Caco-2 (cell line): ENCODE data around the gene PRDM15. TPM values are rescaled to one million over a fixed set of nuclear protein-coding genes. Genes with fewer than 3 reads are reported as not detected.

Experiments
- BruUV-seq: library from RNA; stranded (reverse); fragments of 400-500 nt; replicated peaks from 2 replicates; lab custom pipeline; 2021; lab: Mats Ljungman, UMichigan
- CTCF ChIA-PET: fragments of 300-600 bp; sonication (Branson Sonifier 250); formaldehyde crosslinking; loops from one replicate; lab custom pipeline; 2022; ENCODE audit warnings: antibody characterized with exemption; lab: Charles Lee
- POLR2A ChIA-PET: fragments of 300-600 bp; sonication (Branson Sonifier 250); formaldehyde crosslinking; loops from one replicate; lab custom pipeline; 2022; ENCODE audit warnings: antibody characterized with exemption; lab: Charles Lee
- DNase-seq, 2 experiments: peaks; one replicate each; pipeline versions ENCODE4 v3.0.0 to v3.0.0-alpha.2; 2020 to 2022
- H3K27me3 ChIP-seq: replicated peaks from 2 replicates; pipeline ENCODE4 v1.6.0; 2011; ENCODE audit warnings: low read length; ENCODE audit not compliant: control insufficient read depth, insufficient read depth
- H3K36me3 ChIP-seq: 2 replicates; pipeline ENCODE4 v1.5.1; 2011; ENCODE audit warnings: low read length; ENCODE audit not compliant: control insufficient read depth, insufficient read depth
- H3K4me1 ChIP-seq: fragments of 250-450 bp; sonication (Bioruptor Pico); 2 replicates; pipeline ENCODE4 v1.5.1; 2020; ENCODE audit warnings: mild to moderate bottlenecking
- H3K4me3 ChIP-seq: 2 replicates; pipeline ENCODE4 v1.5.1; 2011; ENCODE audit warnings: low read depth, mild to moderate bottlenecking, control low read depth, low read length
- H3K9me3 ChIP-seq: fragments of 250-450 bp; sonication (Bioruptor Pico); 2 replicates; pipeline ENCODE4 v1.5.1; 2020; ENCODE audit warnings: mild to moderate bottlenecking, moderate library complexity
- H3K27ac Mint-ChIP-seq: one replicate; pipeline ENCODE4 v1.8.0; 2022; ENCODE audit warnings: mixed read lengths; ENCODE audit not compliant: unreplicated experiment
- H3K27me3 Mint-ChIP-seq: one replicate; pipeline ENCODE4 v1.8.0; 2022; ENCODE audit warnings: mixed read lengths; ENCODE audit not compliant: insufficient read depth, unreplicated experiment
- H3K36me3 Mint-ChIP-seq: one replicate; pipeline ENCODE4 v1.8.0; 2022; ENCODE audit warnings: mild to moderate bottlenecking, mixed read lengths; ENCODE audit not compliant: insufficient read depth, unreplicated experiment
- H3K4me1 Mint-ChIP-seq: one replicate; pipeline ENCODE4 v1.8.0; 2022; ENCODE audit warnings: low read depth, mixed read lengths; ENCODE audit not compliant: unreplicated experiment
- H3K4me3 Mint-ChIP-seq: one replicate; pipeline ENCODE4 v1.8.0; 2022; ENCODE audit warnings: mild to moderate bottlenecking, moderate library complexity, mixed read lengths; ENCODE audit not compliant: unreplicated experiment
- H3K9me3 Mint-ChIP-seq: one replicate; pipeline ENCODE4 v1.8.0; 2022; ENCODE audit warnings: mixed read lengths; ENCODE audit not compliant: unreplicated experiment
- intact Hi-C: fragments of 100-400 bp; cut with micrococcal nuclease; formaldehyde crosslinking; loops from one replicate; pipeline ENCODE4 v1.10.0; 2022; ENCODE audit not compliant: unreplicated experiment
- total RNA-seq: library from RNA; stranded (reverse); gene quantifications from 2 replicates; pipeline ENCODE4 v1.2.3, GENCODE V29; 2022
- TF ChIP-seq, protein P1 (sequence below), 2 experiments: fragments of 200-600 bp in 1 of 2; IDR thresholded peaks; 1 replicate in 1 of 2; 2 replicates in 1 of 2; pipeline versions ENCODE4 v1.5.1 to v1.8.0; 2011 to 2022; ENCODE audit warnings: antibody characterized with exemption in 1 of 2, control low read depth in 1 of 2, inconsistent platforms in 1 of 2, low read depth in 1 of 2, low read length in 1 of 2, mild to moderate bottlenecking in 1 of 2, moderate library complexity in 1 of 2; ENCODE audit not compliant: insufficient read depth in 1 of 2, severe bottlenecking in 1 of 2, unreplicated experiment in 1 of 2

The PRDM15 gene
- total RNA-seq, 1 experiment from 2014 or later = 5.6 TPM

DNA sequence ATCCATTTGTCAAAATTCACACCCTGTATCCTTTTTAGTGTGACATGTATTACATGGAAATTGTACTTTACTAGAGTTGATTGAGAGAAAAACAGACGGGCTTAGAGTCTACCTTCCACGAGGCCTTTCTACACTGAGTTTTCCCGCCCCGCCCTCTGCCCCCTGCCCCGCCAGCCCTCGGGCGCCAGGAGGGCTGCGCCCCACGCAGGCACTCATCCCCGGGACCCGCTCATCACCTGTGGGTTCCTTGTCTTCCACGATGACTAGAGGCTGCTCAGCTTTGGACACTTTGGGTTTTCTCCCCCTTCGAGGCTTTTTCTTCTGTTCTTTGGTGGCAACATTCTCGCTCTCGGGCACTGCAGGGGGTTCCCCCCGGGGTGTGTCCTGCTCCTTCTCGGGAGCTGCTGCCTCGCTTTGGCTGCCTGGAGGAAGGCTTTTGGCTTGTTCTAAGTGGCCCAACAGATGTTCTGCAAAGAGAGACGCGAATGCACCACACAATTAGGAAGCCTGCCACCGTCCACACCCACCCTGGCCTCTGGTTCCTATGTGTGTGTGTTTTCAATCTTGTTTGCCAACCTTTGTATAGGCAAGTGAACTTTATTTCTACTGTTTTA lies 39.6 kb downstream of the PRDM15 start:
- no peak for DNase-seq
- H3K27ac Mint-ChIP-seq = no peak overlapping the region
- no peaks in the 10 kb centered on the region for H3K27me3 ChIP-seq
- H3K4me3 Mint-ChIP-seq = no peak overlapping the region
- no peaks in the 10 kb centered on the region for H3K4me1 ChIP-seq
- H3K4me3 ChIP-seq = no peak overlapping the region
- POLR2A ChIA-PET = no interaction called here
- H3K4me1 Mint-ChIP-seq = peaks cover 6% of the 10 kb centered on the region
- no peaks in the 10 kb centered on the region for H3K27me3 Mint-ChIP-seq
- no peaks in the 10 kb centered on the region; the same call in 1 of the 2 replicates for H3K36me3 ChIP-seq
- H3K36me3 Mint-ChIP-seq = peaks cover 18% of the 10 kb centered on the region
- BruUV-seq = no TSS peak
- CTCF ChIA-PET = no interaction called here
- H3K9me3 Mint-ChIP-seq = peaks cover 19% of the 10 kb centered on the region
- intact Hi-C loops = no loop called here
- peaks cover 10% of the 10 kb centered on the region for H3K9me3 ChIP-seq
- TF ChIP-seq, protein P1, sequence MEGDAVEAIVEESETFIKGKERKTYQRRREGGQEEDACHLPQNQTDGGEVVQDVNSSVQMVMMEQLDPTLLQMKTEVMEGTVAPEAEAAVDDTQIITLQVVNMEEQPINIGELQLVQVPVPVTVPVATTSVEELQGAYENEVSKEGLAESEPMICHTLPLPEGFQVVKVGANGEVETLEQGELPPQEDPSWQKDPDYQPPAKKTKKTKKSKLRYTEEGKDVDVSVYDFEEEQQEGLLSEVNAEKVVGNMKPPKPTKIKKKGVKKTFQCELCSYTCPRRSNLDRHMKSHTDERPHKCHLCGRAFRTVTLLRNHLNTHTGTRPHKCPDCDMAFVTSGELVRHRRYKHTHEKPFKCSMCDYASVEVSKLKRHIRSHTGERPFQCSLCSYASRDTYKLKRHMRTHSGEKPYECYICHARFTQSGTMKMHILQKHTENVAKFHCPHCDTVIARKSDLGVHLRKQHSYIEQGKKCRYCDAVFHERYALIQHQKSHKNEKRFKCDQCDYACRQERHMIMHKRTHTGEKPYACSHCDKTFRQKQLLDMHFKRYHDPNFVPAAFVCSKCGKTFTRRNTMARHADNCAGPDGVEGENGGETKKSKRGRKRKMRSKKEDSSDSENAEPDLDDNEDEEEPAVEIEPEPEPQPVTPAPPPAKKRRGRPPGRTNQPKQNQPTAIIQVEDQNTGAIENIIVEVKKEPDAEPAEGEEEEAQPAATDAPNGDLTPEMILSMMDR (IDR thresholded peaks at IDR 0.05; ENCODE audit: insufficient read depth in 1 of 2, low read depth in 1 of 2, low read length in 1 of 2, severe bottlenecking in 1 of 2, unreplicated experiment in 1 of 2) = no peak

GRCh38 chr21:41837756-41838297 lies 41.3 kb downstream of the PRDM15 start:
- no peak overlapping the region for H3K27ac Mint-ChIP-seq
- intact Hi-C loops = no loop called here
- peaks cover 6% of the 10 kb centered on the region for H3K4me1 Mint-ChIP-seq
- H3K9me3 Mint-ChIP-seq = peaks cover 19% of the 10 kb centered on the region
- H3K27me3 Mint-ChIP-seq = no peaks in the 10 kb centered on the region
- no peak for DNase-seq
- no peak overlapping the region for H3K4me3 Mint-ChIP-seq
- Histone ChIP-seq H3K27me3 (no peaks in the 10 kb centered on the region), H3K36me3 (no peaks in the 10 kb centered on the region; the same call in 1 of the 2 replicates), H3K4me1 (no peaks in the 10 kb centered on the region), H3K4me3 (no peak overlapping the region), H3K9me3 (peaks cover 10% of the 10 kb centered on the region)
- no TSS peak for BruUV-seq
- ChIA-PET CTCF (no interaction called here), POLR2A (no interaction called here)
- TF ChIP-seq, protein P1 (IDR thresholded peaks at IDR 0.05; ENCODE audit: insufficient read depth in 1 of 2, low read depth in 1 of 2, low read length in 1 of 2, severe bottlenecking in 1 of 2, unreplicated experiment in 1 of 2) = no peak
- peaks cover 18% of the 10 kb centered on the region for H3K36me3 Mint-ChIP-seq

DNA sequence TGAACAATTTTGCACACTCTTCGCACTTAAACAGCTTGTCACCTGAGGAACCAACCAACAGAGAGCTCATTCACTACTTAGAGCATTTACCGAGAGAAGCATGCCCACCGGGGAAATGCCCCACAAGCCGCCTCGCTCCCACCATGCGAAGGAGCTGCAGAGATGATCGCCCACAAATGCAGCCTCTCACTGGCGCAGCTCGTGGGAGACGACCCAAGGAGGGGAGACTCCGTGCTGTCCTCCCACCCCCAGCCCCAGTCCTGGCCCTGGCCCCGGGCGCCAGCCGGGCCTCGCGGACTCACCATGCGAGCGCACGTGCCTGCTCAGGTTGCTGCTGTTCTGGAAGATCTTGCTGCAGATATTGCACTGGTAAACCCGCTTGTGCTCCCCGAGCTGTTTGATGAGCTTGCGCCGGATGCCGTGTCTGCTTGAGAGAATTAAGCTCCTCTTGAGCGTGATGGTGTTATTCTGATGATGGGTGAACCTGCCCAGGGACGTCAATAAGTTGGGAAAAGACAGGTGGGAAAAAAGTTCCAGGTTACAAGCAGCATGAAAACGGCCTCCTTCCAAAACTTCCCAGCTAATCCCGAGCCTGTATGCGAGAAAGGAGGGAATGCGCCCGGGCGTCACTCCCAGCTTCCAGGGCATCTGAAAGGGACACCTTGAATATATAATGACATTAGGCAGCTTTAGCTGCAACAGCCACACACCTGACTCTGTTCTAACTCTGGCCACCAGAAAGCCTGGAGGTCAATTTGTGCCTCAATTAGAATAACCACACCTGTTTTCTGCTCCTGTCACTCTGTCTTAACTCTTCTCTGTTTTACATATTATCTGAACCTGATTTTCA lies 42.8 kb downstream of the PRDM15 start:
- H3K4me3 ChIP-seq = no peak overlapping the region
- ChIA-PET POLR2A (no interaction called here), CTCF (no interaction called here)
- H3K27me3 ChIP-seq = no peaks in the 10 kb centered on the region
- peaks cover 15% of the 10 kb centered on the region for H3K9me3 Mint-ChIP-seq
- no peak for DNase-seq
- no peaks in the 10 kb centered on the region; the same call in 1 of the 2 replicates for H3K36me3 ChIP-seq
- intact Hi-C loops = no loop called here
- peak overlapping the region; percentile 31 for H3K27ac Mint-ChIP-seq
- peaks cover 18% of the 10 kb centered on the region for H3K36me3 Mint-ChIP-seq
- no peaks in the 10 kb centered on the region for H3K4me1 ChIP-seq
- TF ChIP-seq, protein P1 (IDR thresholded peaks at IDR 0.05; ENCODE audit: insufficient read depth in 1 of 2, low read depth in 1 of 2, low read length in 1 of 2, severe bottlenecking in 1 of 2, unreplicated experiment in 1 of 2) = no peak
- peaks cover 6% of the 10 kb centered on the region for H3K4me1 Mint-ChIP-seq
- no peaks in the 10 kb centered on the region for H3K27me3 Mint-ChIP-seq
- BruUV-seq = no TSS peak
- H3K4me3 Mint-ChIP-seq = no peak overlapping the region
- peaks cover 10% of the 10 kb centered on the region for H3K9me3 ChIP-seq
